MM.1S (cell line): ENCODE data around the gene METTL9.

Experiments
- CTCF ChIP-seq: fragments of 300-600 bp; sonication (generic); IDR thresholded peaks from 2 replicates; pipeline ENCODE4 v1.5.1; 2016; ENCODE audit warnings: antibody characterized with exemption, low read length, mixed read lengths
- EZH2 ChIP-seq: fragments of 300-600 bp; sonication (generic); optimal IDR thresholded peaks from 2 replicates; pipeline ENCODE3; 2017; ENCODE audit warnings: low read depth, mild to moderate bottlenecking, antibody characterized with exemption, low read length, mixed read lengths
- EZH2phosphoT487 ChIP-seq: fragments of 300-600 bp; sonication (generic); IDR thresholded peaks from 2 replicates; pipeline ENCODE4 v1.6.1; 2018; ENCODE audit warnings: antibody characterized with exemption, low read length

DNA sequence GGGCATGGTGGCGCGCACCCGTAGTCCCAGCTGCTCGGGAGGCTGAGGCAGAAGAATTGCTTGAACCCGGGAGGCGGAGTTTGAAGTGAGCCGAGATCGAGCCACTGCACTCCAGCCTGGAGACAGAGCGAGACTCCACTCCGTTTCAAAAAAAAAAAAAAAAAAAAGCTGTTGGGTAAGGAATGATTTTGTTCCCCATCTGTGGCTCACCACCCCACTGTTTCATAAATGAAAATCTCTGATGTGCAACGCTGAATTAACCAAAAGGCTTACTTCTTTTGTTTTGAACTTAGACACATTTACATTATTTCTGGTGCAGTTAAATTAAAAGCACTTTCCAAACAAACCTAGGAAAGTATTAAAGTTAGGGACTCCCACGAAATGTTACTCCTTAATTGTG lies 1.2 kb upstream of the METTL9 start:
- no peak for TF ChIP-seq CTCF
- TF ChIP-seq EZH2 = no peak
- no peak for TF ChIP-seq EZH2phosphoT487
